ENCODE results near the gene MRPL44. TPM values are rescaled to one million over a fixed set of nuclear protein-coding genes. Genes with fewer than 3 reads are reported as not detected.

The MRPL44 gene
- total and polyA plus RNA-seq, 2 of the 8 experiments (the other 6 are each of a cell fraction or from before 2014, with no cell fraction given) = 32.0 to 53.2 TPM

DNA sequence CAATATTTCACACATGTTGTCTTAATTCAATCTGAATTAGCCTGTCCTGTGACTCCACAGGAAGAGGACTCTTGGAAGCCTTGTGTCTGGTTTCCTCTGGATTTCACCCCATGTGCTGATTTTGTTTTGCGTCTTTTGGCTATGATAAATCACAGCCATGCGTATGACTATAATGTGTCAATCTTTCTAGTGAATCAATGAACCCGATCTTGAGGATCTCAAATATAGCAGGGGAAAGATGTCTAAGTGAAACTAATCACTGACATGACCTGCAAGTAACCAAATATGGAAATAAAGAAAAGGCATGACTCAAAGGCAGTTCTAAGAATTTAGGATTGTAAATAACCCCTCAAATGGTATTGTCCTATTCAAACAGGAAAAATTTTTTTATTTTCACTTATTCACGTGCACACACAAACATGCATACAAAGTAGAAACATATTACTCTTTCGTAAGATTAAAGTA is 20.4 kb upstream of the MRPL44 start (continued):
- TF ChIP-seq CHD7 (IDR thresholded peaks at IDR 0.05; ENCODE audit: insufficient replicate concordance, low read length) = no peak

All from H1 (cell line).